GM12878 (cell line): ENCODE measurements around the gene SENP5. TPM values are rescaled to one million over a fixed set of nuclear protein-coding genes. Genes with fewer than 3 reads are reported as not detected.

Experiments
- ASH2L ChIP-seq: fragments of 300-600, 200-600 bp; sonication (generic); IDR thresholded peaks from 2 replicates; pipeline ENCODE4 v1.6.1; 2017; ENCODE audit warnings: low read depth, mild to moderate bottlenecking, borderline replicate concordance
- ATF7 ChIP-seq: fragments of 450-650 bp; IDR thresholded peaks from 2 replicates; pipeline ENCODE4 v1.6.1; 2016; ENCODE audit warnings: low read depth, mild to moderate bottlenecking
- BCL11A ChIP-seq: IDR thresholded peaks from 2 replicates; pipeline ENCODE4 v1.6.1; 2011; ENCODE audit warnings: low read depth, low read length
- CBX5 ChIP-seq: sonication (generic); IDR thresholded peaks from 2 replicates; pipeline ENCODE4 v1.6.1; 2016; ENCODE audit warnings: low read depth, moderate library complexity, mild to moderate bottlenecking, inconsistent platforms
- CREM ChIP-seq: IDR thresholded peaks from 2 replicates; pipeline ENCODE4 v1.6.1; 2014; ENCODE audit warnings: antibody characterized with exemption, low read depth
- DPF2 ChIP-seq: fragments of 450-650 bp; IDR thresholded peaks from 2 replicates; pipeline ENCODE4 v1.6.1; 2017; ENCODE audit warnings: mild to moderate bottlenecking
- EGR1 ChIP-seq, 2 experiments: IDR thresholded peaks; 1 replicate in 1 of 2; 2 replicates in 1 of 2; pipeline ENCODE4 v1.6.1; 2011 to 2012; ENCODE audit warnings: low read depth in 2 of 2, low read length in 2 of 2, borderline replicate concordance in 1 of 2, mild to moderate bottlenecking in 1 of 2, moderate library complexity in 1 of 2
- FOXM1 ChIP-seq: IDR thresholded peaks from 2 replicates; pipeline ENCODE4 v1.6.1; 2012; ENCODE audit warnings: low read depth, mild to moderate bottlenecking, inconsistent platforms, low read length, moderate library complexity
- LARP7 ChIP-seq: fragments of 450-650 bp; IDR thresholded peaks from 2 replicates; pipeline ENCODE4 v1.6.1; 2017; ENCODE audit warnings: mild to moderate bottlenecking
- NFYA ChIP-seq: IDR thresholded peaks from 2 replicates; pipeline ENCODE4 v1.6.1; 2011; ENCODE audit warnings: low read depth, mild to moderate bottlenecking, low read length, improper control_type of control experiment, borderline replicate concordance
- NR2C2 ChIP-seq: IDR thresholded peaks from 2 replicates; pipeline ENCODE4 v1.6.1; 2011; ENCODE audit warnings: borderline replicate concordance, low read depth; ENCODE audit not compliant: control insufficient read depth, insufficient read length
- PAX8 ChIP-seq: fragments of 450-650 bp; IDR thresholded peaks from 2 replicates; pipeline ENCODE4 v1.6.1; 2017; ENCODE audit warnings: mild to moderate bottlenecking, moderate library complexity
- POLR2AphosphoS5 ChIP-seq: IDR thresholded peaks from 2 replicates; pipeline ENCODE4 v1.6.1; 2011; ENCODE audit warnings: mild to moderate bottlenecking, low read length, inconsistent platforms
- POU2F2 ChIP-seq: IDR thresholded peaks from 3 replicates; pipeline ENCODE4 v1.6.1; 2011; ENCODE audit warnings: low read depth, mild to moderate bottlenecking, low read length, borderline replicate concordance
- RCOR1 ChIP-seq: conservative IDR thresholded peaks from 2 replicates; pipeline ENCODE4 v1.6.1; 2012; ENCODE audit warnings: low read depth, low read length, improper control_type of control experiment
- SMAD1 ChIP-seq: fragments of 450-650 bp; IDR thresholded peaks from 2 replicates; pipeline ENCODE4 v1.6.1; 2018; ENCODE audit warnings: mild to moderate bottlenecking, low read depth; ENCODE audit not compliant: partially characterized antibody
- STAT3 ChIP-seq: IDR thresholded peaks from 2 replicates; pipeline ENCODE4 v1.6.1; 2011; ENCODE audit warnings: low read depth, low read length, improper control_type of control experiment
- ZBTB33 ChIP-seq: fragments of 450-650 bp; IDR thresholded peaks from 2 replicates; pipeline ENCODE4 v1.6.1; 2017; ENCODE audit warnings: mild to moderate bottlenecking
- ZNF217 ChIP-seq: fragments of 450-650 bp; IDR thresholded peaks from 2 replicates; pipeline ENCODE4 v1.6.1; 2017; ENCODE audit warnings: antibody characterized with exemption, mild to moderate bottlenecking
- ZNF274 ChIP-seq: IDR thresholded peaks from one replicate; pipeline ENCODE4 v1.8.0; 2011; ENCODE audit not compliant: insufficient read length, insufficient read depth
- ZSCAN29 ChIP-seq: fragments of 450-650 bp; IDR thresholded peaks from 2 replicates; pipeline ENCODE4 v1.6.1; 2017; ENCODE audit warnings: mild to moderate bottlenecking, moderate library complexity
- polyA plus RNA-seq, 11 experiments: library from polyadenylated mRNA; depleted of rRNA in 4 of 11; unstranded in 6 of 11; stranded (reverse) in 5 of 11; fragments of >200 nt; fragmentation: Nextera tagmentation in 4 of 11; fragmentation: Illumina TruSeq in 1 of 11; extraction: Ambion mirVana in 4 of 11; extraction: Trizol in 1 of 11; gene quantifications; 1 replicate in 1 of 11; 2 replicates in 10 of 11; pipeline versions ENCODE4 v1.2.1 to v1.2.3, GENCODE V29; 2011 to 2016; ENCODE audit warnings: inconsistent platforms in 2 of 11, missing spikeins in 2 of 11, low read depth in 1 of 11
- total RNA-seq, 4 experiments: library from RNA; depleted of rRNA in 3 of 4; stranded (reverse); fragments of >200 nt in 3 of 4; fragmentation: Illumina TruSeq in 1 of 4; extraction: Trizol in 1 of 4; gene quantifications; 2 replicates each; pipeline versions ENCODE4 v1.2.1 to v1.2.3, GENCODE V29; 2013 to 2021
- TF ChIP-seq, protein P1 (sequence below): fragments of 450-650 bp; IDR thresholded peaks from 2 replicates; pipeline ENCODE4 v1.6.1; 2017; ENCODE audit warnings: mild to moderate bottlenecking, moderate library complexity
- TF ChIP-seq, protein P2 (sequence below): fragments of 450-650 bp; IDR thresholded peaks from 2 replicates; pipeline ENCODE4 v1.6.1; 2017; ENCODE audit warnings: mild to moderate bottlenecking, low read depth, inconsistent platforms; ENCODE audit not compliant: poor library complexity, severe bottlenecking

Gene SENP5
- total and polyA plus RNA-seq, 10 of the 15 experiments (the other 5 are each of a cell fraction or from before 2014, with no cell fraction given) = 6.4 to 28.4 (median 15.6) TPM

- TF ChIP-seq, protein P1, sequence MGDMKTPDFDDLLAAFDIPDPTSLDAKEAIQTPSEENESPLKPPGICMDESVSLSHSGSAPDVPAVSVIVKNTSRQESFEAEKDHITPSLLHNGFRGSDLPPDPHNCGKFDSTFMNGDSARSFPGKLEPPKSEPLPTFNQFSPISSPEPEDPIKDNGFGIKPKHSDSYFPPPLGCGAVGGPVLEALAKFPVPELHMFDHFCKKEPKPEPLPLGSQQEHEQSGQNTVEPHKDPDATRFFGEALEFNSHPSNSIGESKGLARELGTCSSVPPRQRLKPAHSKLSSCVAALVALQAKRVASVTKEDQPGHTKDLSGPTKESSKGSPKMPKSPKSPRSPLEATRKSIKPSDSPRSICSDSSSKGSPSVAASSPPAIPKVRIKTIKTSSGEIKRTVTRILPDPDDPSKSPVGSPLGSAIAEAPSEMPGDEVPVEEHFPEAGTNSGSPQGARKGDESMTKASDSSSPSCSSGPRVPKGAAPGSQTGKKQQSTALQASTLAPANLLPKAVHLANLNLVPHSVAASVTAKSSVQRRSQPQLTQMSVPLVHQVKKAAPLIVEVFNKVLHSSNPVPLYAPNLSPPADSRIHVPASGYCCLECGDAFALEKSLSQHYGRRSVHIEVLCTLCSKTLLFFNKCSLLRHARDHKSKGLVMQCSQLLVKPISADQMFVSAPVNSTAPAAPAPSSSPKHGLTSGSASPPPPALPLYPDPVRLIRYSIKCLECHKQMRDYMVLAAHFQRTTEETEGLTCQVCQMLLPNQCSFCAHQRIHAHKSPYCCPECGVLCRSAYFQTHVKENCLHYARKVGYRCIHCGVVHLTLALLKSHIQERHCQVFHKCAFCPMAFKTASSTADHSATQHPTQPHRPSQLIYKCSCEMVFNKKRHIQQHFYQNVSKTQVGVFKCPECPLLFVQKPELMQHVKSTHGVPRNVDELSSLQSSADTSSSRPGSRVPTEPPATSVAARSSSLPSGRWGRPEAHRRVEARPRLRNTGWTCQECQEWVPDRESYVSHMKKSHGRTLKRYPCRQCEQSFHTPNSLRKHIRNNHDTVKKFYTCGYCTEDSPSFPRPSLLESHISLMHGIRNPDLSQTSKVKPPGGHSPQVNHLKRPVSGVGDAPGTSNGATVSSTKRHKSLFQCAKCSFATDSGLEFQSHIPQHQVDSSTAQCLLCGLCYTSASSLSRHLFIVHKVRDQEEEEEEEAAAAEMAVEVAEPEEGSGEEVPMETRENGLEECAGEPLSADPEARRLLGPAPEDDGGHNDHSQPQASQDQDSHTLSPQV = peak; percentile 83
- TF ChIP-seq EGR1 (IDR thresholded peaks at IDR 0.05; ENCODE audit: borderline replicate concordance in 1 of 2, low read depth in 2 of 2, low read length in 2 of 2) = peak in 1 of 2 experiments; percentile 54; a peak in 1 of 3 replicates
- no peak for TF ChIP-seq ZBTB33
- TF ChIP-seq PAX8 = no peak
- no peak for TF ChIP-seq ZNF274
- TF ChIP-seq RCOR1 = no peak
- peak; percentile 67; the same call in 1 of the 2 replicates for TF ChIP-seq LARP7
- peak; percentile 62; the same call in 1 of the 2 replicates for TF ChIP-seq DPF2
- TF ChIP-seq FOXM1 = no peak; the same call in 1 of the 2 replicates
- TF ChIP-seq ZNF217 = no peak
- TF ChIP-seq POLR2AphosphoS5 = peak; percentile 94
- no peak for TF ChIP-seq ZSCAN29
- TF ChIP-seq SMAD1 = peak; percentile 82
- TF ChIP-seq CBX5 = peak; percentile 86; the same call in 1 of the 2 replicates
- TF ChIP-seq STAT3 = no peak
- TF ChIP-seq POU2F2 = peak; percentile 67
- TF ChIP-seq NR2C2 = no peak
- no peak for TF ChIP-seq BCL11A
- TF ChIP-seq, protein P2, sequence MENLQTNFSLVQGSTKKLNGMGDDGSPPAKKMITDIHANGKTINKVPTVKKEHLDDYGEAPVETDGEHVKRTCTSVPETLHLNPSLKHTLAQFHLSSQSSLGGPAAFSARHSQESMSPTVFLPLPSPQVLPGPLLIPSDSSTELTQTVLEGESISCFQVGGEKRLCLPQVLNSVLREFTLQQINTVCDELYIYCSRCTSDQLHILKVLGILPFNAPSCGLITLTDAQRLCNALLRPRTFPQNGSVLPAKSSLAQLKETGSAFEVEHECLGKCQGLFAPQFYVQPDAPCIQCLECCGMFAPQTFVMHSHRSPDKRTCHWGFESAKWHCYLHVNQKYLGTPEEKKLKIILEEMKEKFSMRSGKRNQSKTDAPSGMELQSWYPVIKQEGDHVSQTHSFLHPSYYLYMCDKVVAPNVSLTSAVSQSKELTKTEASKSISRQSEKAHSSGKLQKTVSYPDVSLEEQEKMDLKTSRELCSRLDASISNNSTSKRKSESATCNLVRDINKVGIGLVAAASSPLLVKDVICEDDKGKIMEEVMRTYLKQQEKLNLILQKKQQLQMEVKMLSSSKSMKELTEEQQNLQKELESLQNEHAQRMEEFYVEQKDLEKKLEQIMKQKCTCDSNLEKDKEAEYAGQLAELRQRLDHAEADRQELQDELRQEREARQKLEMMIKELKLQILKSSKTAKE = peak; percentile 45
- TF ChIP-seq NFYA = no peak
- TF ChIP-seq ASH2L = no peak; the same call in 1 of the 2 replicates
- TF ChIP-seq ATF7 = peak; percentile 58
- TF ChIP-seq CREM = peak; percentile 99
Measured at GRCh38 chr3:196942226-196942914, 74.7 kb downstream of the SENP5 start, which contains the start of gene NCBP2 (continued).
